ENCODE measurements around the gene COL23A1.
A peak's percentile ranks its signal among the peaks of the same experiment; 100 is the strongest.

Gene COL23A1

DNA sequence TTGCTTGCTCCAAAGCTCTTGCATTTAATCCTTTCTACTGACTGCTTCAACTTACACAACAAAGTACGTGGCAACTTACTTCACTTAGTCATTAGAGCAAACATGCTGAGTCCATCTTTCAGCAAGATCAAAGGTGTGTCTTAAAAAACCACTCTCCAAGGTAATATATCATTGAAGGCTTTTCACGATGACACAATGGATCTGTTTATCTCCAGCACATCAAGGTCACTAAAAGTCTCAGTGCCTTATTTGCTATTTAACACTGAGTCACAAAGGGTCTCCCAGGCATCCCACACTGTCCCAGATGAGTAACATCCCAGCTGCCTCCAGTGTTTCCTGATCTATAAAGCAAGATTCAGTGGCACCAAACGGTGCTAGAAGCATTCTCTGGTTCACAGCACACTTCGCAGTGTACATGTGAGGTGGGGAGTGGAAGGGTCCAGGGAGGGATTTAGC is 40.3 kb upstream of the COL23A1 start:
- TF ChIP-seq TRIM28 (IDR thresholded peaks at IDR 0.05; ENCODE audit: borderline replicate concordance, low read length) = 0 out of 2 replicates have a peak, but pooled peaks have one; percentile 26
- TF ChIP-seq, protein P1, sequence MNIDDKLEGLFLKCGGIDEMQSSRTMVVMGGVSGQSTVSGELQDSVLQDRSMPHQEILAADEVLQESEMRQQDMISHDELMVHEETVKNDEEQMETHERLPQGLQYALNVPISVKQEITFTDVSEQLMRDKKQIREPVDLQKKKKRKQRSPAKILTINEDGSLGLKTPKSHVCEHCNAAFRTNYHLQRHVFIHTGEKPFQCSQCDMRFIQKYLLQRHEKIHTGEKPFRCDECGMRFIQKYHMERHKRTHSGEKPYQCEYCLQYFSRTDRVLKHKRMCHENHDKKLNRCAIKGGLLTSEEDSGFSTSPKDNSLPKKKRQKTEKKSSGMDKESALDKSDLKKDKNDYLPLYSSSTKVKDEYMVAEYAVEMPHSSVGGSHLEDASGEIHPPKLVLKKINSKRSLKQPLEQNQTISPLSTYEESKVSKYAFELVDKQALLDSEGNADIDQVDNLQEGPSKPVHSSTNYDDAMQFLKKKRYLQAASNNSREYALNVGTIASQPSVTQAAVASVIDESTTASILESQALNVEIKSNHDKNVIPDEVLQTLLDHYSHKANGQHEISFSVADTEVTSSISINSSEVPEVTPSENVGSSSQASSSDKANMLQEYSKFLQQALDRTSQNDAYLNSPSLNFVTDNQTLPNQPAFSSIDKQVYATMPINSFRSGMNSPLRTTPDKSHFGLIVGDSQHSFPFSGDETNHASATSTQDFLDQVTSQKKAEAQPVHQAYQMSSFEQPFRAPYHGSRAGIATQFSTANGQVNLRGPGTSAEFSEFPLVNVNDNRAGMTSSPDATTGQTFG (tag by site-specific recombination; IDR thresholded peaks at IDR 0.05; ENCODE audit: borderline replicate concordance) = no peak
- TF ChIP-seq, protein P2, sequence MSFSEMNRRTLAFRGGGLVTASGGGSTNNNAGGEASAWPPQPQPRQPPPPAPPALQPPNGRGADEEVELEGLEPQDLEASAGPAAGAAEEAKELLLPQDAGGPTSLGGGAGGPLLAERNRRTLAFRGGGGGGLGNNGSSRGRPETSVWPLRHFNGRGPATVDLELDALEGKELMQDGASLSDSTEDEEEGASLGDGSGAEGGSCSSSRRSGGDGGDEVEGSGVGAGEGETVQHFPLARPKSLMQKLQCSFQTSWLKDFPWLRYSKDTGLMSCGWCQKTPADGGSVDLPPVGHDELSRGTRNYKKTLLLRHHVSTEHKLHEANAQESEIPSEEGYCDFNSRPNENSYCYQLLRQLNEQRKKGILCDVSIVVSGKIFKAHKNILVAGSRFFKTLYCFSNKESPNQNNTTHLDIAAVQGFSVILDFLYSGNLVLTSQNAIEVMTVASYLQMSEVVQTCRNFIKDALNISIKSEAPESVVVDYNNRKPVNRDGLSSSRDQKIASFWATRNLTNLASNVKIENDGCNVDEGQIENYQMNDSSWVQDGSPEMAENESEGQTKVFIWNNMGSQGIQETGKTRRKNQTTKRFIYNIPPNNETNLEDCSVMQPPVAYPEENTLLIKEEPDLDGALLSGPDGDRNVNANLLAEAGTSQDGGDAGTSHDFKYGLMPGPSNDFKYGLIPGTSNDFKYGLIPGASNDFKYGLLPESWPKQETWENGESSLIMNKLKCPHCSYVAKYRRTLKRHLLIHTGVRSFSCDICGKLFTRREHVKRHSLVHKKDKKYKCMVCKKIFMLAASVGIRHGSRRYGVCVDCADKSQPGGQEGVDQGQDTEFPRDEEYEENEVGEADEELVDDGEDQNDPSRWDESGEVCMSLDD (tag by site-specific recombination; IDR thresholded peaks at IDR 0.05) = no peak
- Histone ChIP-seq H3K4me1 (ENCODE audit: control insufficient read depth, insufficient read depth, low read length) (no peaks in the 10 kb centered on the region; the same call in 1 of the 2 replicates), H3K4me3 (ENCODE audit: low read depth, low read length) (no peak overlapping the region), H3K9me3 (ENCODE audit: control insufficient read depth, insufficient read depth, low read depth, low read length) (no peaks in the 10 kb centered on the region), H3K27ac (ENCODE audit: extremely low read depth, low read depth, low read length) (no peak overlapping the region), H3K36me3 (ENCODE audit: control insufficient read depth in 2 of 2, insufficient read depth in 1 of 2, low read length in 2 of 2) (no peaks in the 10 kb centered on the region)
- POLR2A ChIA-PET = no interaction called here
- CTCF ChIA-PET = interaction anchor here (0.6 to 0.7 kb wide), 2 partner anchors 403 to 1259 kb away, joined by 3 read pairs; no protein-coding TSS in a partner anchor

GRCh38 chr5:178627259-178627598 is 37.0 kb upstream of the COL23A1 start:
- H3K9me3 ChIP-seq (ENCODE audit: control insufficient read depth, insufficient read depth, low read depth, low read length) = no peaks in the 10 kb centered on the region
- peaks cover 0 to 10% of the 10 kb centered on the region in 2 experiments; a peak in 1 of 3 replicates for H3K36me3 ChIP-seq (ENCODE audit: control insufficient read depth in 2 of 2, insufficient read depth in 1 of 2, low read length in 2 of 2)
- no peak overlapping the region for H3K27ac ChIP-seq (ENCODE audit: extremely low read depth, low read depth, low read length)
- peak overlapping the region; percentile 99 for H3K4me3 ChIP-seq (ENCODE audit: low read depth, low read length)
- POLR2A ChIA-PET = no interaction called here
- CTCF ChIA-PET = no interaction called here
- peaks cover 6% of the 10 kb centered on the region for H3K4me1 ChIP-seq (ENCODE audit: control insufficient read depth, insufficient read depth, low read length)
- peak; percentile 47 for TF ChIP-seq KLF1 (tag by site-specific recombination; IDR thresholded peaks at IDR 0.05)
- TF ChIP-seq ZNF549 (tag by site-specific recombination; IDR thresholded peaks at IDR 0.05) = no peak
- no peak for TF ChIP-seq ZNF785 (tag by site-specific recombination; IDR thresholded peaks at IDR 0.05)
- no peak for TF ChIP-seq ZNF792 (tag by site-specific recombination; IDR thresholded peaks at IDR 0.05)
- no peak for TF ChIP-seq SCRT2 (tag by site-specific recombination; IDR thresholded peaks at IDR 0.05)
- no peak for TF ChIP-seq ZFP69B (tag by site-specific recombination; IDR thresholded peaks at IDR 0.05)
- TF ChIP-seq ZNF776 (tag by site-specific recombination; IDR thresholded peaks at IDR 0.05; ENCODE audit: borderline replicate concordance) = no peak
- no peak for TF ChIP-seq YY2 (tag by site-specific recombination; IDR thresholded peaks at IDR 0.05)
- TF ChIP-seq ZNF555 (tag by site-specific recombination; conservative IDR thresholded peaks at IDR 0.05) = no peak
- TF ChIP-seq, protein P3, sequence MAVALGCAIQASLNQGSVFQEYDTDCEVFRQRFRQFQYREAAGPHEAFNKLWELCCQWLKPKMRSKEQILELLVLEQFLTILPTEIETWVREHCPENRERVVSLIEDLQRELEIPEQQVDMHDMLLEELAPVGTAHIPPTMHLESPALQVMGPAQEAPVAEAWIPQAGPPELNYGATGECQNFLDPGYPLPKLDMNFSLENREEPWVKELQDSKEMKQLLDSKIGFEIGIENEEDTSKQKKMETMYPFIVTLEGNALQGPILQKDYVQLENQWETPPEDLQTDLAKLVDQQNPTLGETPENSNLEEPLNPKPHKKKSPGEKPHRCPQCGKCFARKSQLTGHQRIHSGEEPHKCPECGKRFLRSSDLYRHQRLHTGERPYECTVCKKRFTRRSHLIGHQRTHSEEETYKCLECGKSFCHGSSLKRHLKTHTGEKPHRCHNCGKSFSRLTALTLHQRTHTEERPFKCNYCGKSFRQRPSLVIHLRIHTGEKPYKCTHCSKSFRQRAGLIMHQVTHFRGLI (tag by site-specific recombination; IDR thresholded peaks at IDR 0.05) = no peak
- TF ChIP-seq SP2 (tag by site-specific recombination; IDR thresholded peaks at IDR 0.05) = peak; percentile 51
- TF ChIP-seq ZNF48 (tag by site-specific recombination; IDR thresholded peaks at IDR 0.05) = no peak
- no peak for TF ChIP-seq ZNF324 (tag by site-specific recombination; IDR thresholded peaks at IDR 0.05)
- TF ChIP-seq ZNF223 (tag by site-specific recombination; IDR thresholded peaks at IDR 0.05) = no peak
- TF ChIP-seq, protein P4, sequence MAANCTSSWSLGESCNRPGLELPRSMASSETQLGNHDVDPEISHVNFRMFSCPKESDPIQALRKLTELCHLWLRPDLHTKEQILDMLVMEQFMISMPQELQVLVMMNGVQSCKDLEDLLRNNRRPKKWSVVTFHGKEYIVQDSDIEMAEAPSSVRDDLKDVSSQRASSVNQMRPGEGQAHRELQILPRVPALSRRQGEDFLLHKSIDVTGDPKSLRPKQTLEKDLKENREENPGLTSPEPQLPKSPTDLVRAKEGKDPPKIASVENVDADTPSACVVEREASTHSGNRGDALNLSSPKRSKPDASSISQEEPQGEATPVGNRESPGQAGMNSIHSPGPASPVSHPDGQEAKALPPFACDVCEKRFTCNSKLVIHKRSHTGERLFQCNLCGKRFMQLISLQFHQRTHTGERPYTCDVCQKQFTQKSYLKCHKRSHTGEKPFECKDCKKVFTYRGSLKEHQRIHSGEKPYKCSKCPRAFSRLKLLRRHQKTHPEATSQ (tag by site-specific recombination; IDR thresholded peaks at IDR 0.05) = no peak
- TF ChIP-seq PRDM4 (tag by site-specific recombination; IDR thresholded peaks at IDR 0.05) = no peak
- TF ChIP-seq ZSCAN4 (tag by site-specific recombination; IDR thresholded peaks at IDR 0.05) = no peak
- peak; percentile 5 for TF ChIP-seq ZNF529 (tag by site-specific recombination; IDR thresholded peaks at IDR 0.05; ENCODE audit: insufficient replicate concordance)
- TF ChIP-seq ZBTB48 (tag by site-specific recombination; IDR thresholded peaks at IDR 0.05) = no peak

Measured in HEK293 (cell line).